NOMO-1 (cell line): ENCODE measurements around the gene CERS2.
A peak's percentile ranks its signal among the peaks of the same experiment; 100 is the strongest.
"Not testable (repeated sequence)": the region's sequence is repeated elsewhere in the genome, so short reads cannot be mapped to it uniquely, and the experiment has no call there.

Experiments used
- DNase-seq, 2 experiments: peaks; one replicate each; lab custom pipeline; 2025; ENCODE audit not compliant: unreplicated experiment in 2 of 2; lab: John Stamatoyannopoulos, UW

The CERS2 gene

DNA sequence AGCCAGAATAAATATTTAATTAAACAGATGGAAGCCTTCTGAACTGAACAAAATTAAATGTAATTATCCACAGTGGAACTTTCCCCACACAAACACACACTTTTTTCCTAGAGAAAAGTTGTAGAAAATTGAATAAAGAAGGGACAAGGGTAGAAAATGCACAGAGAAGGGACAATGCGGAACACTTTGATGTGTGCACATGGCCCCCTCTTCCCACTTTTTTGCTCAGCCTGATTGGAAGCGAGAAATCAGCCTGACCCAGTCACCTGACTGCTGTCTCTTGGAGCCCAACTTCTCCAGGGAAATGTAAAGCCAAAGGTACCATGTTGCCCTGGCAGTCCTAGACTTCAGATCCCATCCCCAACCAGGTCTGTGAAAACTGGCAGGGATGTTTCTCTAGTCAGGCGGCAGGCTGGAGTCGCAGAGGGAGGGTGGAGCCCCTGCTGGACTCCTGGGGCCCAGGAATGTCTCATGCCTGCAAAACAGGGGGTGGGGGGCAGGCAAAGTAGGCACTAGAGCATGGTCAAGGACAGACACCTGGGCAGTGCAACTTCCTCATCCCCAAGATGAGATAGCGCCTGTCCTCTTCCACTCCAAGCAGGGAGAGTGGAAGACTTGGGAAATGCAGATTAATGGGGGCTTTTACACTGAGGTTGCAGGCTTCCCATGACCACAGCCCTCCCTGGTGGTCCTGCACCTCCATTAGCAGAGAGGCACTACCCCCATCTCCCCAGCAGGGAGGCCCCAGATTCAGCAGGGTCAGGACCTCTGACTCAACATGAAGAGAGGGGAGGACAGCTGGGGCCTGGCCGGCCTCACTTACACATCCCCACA, 2.8 kb downstream of the CERS2 start:
- no peak for DNase-seq

- DNase-seq, result peak in 1 of 2 experiments; percentile 17
Measured at GRCh38 chr1:150970808-150971582, 3.6 kb downstream of the CERS2 start.

- no peak for DNase-seq
Measured at GRCh38 chr1:150969626-150970025, 5.0 kb downstream of the CERS2 start.

- no peak for DNase-seq
Measured at GRCh38 chr1:150968491-150968890, 6.1 kb downstream of the CERS2 start.

DNA sequence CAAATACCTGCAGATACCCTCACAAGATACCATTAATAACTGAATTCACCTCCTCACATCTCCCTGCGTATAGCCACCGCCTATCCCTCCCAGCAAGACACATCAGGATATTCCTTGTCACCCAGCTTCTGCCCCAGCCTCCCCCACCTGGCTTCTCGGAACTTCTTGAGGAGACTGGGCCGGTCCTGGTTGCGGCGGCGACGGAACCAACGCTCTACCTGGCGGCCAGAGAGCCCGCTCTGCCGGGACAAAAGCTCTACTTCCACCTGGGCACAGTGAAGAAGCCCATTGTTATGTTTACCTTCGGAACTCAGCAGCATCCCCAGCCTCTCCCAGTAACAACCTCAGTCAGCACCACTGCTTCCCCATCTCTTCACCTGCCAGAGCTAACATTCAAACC, 6.7 kb downstream of the CERS2 start:
- DNase-seq, result no peak

GRCh38 chr1:150966011-150966410, 8.6 kb downstream of the CERS2 start:
- DNase-seq, result no peak

GRCh38 chr1:150965605-150966004, 9.0 kb downstream of the CERS2 start:
- no peak for DNase-seq

GRCh38 chr1:150964164-150964489, 10.5 kb downstream of the CERS2 start:
- no peak for DNase-seq

- no peak for DNase-seq
Measured at GRCh38 chr1:150963321-150964163, 11.1 kb downstream of the CERS2 start.

DNA sequence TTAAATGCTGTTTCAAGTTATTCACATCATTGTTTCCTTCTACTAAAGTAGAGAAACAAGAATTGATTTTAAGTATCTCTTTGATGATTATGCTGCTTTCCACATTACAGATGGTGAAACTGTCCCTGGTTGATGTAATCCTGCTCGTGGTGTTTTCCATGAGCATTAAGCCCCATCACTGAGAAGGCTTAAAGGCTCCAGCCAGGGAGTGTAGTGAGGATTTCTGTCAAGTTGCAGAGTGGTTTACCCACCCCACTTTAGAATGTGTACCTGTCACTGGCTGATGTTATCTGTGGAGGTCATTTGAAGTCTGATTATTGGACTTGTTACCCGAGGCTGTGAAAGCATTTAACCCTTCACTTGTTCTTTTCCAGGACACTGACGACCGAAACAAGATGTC, 12.9 kb downstream of the CERS2 start:
- DNase-seq, result no peak

DNA sequence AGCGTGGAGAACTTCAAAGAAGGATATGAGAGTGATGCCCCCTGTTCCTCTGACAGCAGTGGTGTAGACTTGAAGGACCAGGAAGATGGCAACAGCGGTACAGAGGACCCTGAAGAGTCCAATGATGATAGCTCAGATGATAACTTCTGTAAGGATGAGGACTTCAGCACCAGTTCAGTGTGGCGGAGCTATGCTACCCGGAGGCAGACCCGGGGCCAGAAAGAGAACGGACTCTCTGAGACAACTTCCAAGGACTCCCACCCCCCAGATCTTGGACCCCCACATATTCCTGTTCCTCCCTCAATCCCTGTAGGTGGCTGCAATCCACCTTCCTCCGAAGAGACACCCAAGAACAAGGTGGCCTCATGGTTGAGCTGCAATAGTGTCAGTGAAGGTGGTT, 14.0 kb downstream of the CERS2 start:
- no peak for DNase-seq

DNA sequence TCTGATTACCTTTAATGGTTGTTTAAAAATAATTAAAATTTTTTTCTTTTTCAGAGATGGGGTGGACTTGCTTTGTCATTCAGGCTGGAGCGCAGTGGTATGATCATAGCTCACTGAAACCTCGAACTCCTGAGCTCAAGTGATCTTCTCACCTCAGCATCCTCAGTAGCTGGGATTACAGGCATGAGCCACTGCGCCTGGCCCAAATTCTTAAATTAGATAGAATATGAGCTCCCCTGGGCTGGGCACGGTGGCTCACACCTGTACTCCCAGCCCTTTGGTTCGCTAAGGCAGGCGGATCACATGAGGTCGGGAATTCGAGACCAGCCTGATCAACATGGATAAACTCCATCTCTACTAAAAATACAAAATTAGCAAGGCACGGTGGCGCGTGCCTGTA, 17.0 kb downstream of the CERS2 start:
- DNase-seq, result no peak

- DNase-seq, result no peak
Measured at GRCh38 chr1:150955280-150955679, 19.4 kb downstream of the CERS2 start.

DNA sequence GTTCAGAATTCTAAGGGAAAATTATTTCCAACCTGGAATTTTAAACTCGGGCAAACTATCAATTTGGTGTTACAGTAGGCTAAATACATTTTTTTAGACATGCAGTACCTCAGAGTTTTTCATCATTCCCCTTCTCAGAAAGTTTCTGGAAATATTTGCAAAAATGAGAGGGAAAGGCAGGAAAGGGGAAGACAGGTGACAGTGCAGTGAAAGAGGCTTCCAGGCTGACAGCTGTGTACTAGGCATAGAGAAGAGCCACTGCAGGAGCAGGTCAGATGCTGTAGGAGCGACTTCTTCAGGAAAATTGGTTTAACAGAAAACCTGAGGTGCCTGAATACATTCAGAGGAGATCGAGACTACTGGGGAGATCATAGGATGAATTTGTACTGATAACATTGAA, 19.9 kb downstream of the CERS2 start:
- no peak for DNase-seq

DNA sequence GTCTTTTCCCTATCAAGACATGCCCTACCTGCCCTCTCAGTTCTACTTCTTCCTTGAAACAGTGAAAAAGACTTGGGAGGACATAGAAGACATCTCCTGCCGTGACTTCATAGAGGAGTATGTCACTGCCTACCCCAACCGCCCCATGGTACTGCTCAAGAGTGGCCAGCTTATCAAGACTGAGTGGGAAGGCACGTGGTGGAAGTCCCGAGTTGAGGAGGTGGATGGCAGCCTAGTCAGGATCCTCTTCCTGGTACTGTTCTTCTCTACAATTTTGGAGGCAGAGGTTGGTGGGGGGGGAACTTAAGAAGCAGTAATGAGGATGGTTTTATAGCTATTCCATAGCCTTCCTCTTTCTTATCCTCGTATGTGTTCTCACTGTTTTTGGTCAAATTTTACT, 29.8 kb downstream of the CERS2 start:
- DNase-seq, result no peak

- no peak for DNase-seq
Measured at GRCh38 chr1:150931773-150932172, 42.9 kb downstream of the CERS2 start.

DNA sequence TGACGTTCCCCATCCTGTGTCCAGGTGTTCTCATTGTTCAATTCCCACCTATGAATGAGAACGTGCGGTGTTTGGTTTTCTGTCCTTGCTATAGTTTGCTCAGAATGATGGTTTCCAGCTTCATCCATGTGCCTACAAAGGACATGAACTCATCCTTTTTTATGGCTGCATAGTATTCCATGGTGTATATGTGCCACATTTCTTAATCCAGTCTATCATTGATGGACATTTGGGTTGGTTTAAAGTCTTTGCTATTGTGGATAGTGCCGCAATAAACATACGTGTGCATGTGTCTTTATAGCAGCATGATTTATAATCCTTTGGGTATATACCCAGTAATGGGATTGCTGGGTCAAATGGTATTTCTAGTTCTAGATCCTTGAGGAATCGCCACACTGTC, 45.9 kb downstream of the CERS2 start:
- not testable (repeated sequence) for DNase-seq

DNA sequence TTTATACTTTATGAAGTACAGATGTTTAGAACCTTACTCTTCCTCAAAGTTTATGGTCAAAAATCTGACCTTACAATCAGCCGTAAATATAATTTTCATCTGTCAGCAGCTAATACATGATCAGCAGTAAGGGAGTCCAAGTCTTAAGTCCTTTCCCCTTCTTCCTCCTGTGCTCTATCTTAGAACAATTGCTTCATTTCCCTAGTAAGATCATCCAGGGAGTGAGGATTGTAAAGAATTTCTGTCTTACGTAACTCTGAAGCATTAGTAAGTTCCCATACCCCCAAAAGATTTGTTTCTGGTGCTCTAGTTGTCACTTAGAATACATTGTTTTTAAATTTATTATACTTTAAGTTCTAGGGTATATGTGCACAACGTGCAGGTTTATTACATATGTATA, 46.3 kb downstream of the CERS2 start:
- no peak for DNase-seq

GRCh38 chr1:150927624-150928023, 47.0 kb downstream of the CERS2 start:
- DNase-seq, result peak in 1 of 2 experiments; percentile 18

GRCh38 chr1:150926097-150926741, 48.4 kb downstream of the CERS2 start, which contains the start of gene SETDB1:
Gene SETDB1, plus strand, starts transcription at chr1:150926363. Its CDS starts 1,352 bp downstream, at chr1:150927715.
- peak; percentile 97 to 99 for DNase-seq

GRCh38 chr1:150925080-150925479, 49.6 kb downstream of the CERS2 start:
- DNase-seq, result no peak
